GM12878 (cell line): ENCODE data around the gene TCF25. TPM values are rescaled to one million over a fixed set of nuclear protein-coding genes. Genes with fewer than 3 reads are reported as not detected.

ENCODE experiments used
- ASH2L ChIP-seq: fragments of 300-600, 200-600 bp; sonication (generic); IDR thresholded peaks from 2 replicates; pipeline ENCODE4 v1.6.1; 2017; ENCODE audit warnings: low read depth, mild to moderate bottlenecking, borderline replicate concordance
- ATF2 ChIP-seq: IDR thresholded peaks from 2 replicates; pipeline ENCODE4 v1.6.1; 2012; ENCODE audit warnings: low read length, inconsistent platforms
- BCL11A ChIP-seq: IDR thresholded peaks from 2 replicates; pipeline ENCODE4 v1.6.1; 2011; ENCODE audit warnings: low read depth, low read length
- BHLHE40 ChIP-seq, 2 experiments: fragments of 450-650 bp in 1 of 2; IDR thresholded peaks; 2 replicates each; pipeline ENCODE4 v1.6.1; 2011 to 2017; ENCODE audit warnings: low read depth in 2 of 2, borderline replicate concordance in 1 of 2, improper control_type of control experiment in 1 of 2, low read length in 1 of 2, mild to moderate bottlenecking in 1 of 2
- CBFB ChIP-seq: IDR thresholded peaks from 2 replicates; pipeline ENCODE4 v1.6.1; 2016; ENCODE audit warnings: antibody characterized with exemption, low read depth
- EED ChIP-seq: sonication (generic); IDR thresholded peaks from 2 replicates; pipeline ENCODE4 v1.6.1; 2016; ENCODE audit warnings: antibody characterized with exemption, low read depth
- MXI1 ChIP-seq: fragments of 150-350 bp; IDR thresholded peaks from 2 replicates; pipeline ENCODE4 v1.6.1; 2011; ENCODE audit warnings: low read depth, mild to moderate bottlenecking, inconsistent platforms, low read length, improper control_type of control experiment
- NKRF ChIP-seq: fragments of 450-650 bp; conservative IDR thresholded peaks from 2 replicates; pipeline ENCODE4 v1.6.1; 2017; ENCODE audit warnings: mild to moderate bottlenecking, moderate library complexity
- POLR2AphosphoS2 ChIP-seq: IDR thresholded peaks from 2 replicates; pipeline ENCODE4 v1.6.1; 2011; ENCODE audit warnings: low read depth, mild to moderate bottlenecking, low read length, improper control_type of control experiment, moderate library complexity
- POU2F2 ChIP-seq: IDR thresholded peaks from 3 replicates; pipeline ENCODE4 v1.6.1; 2011; ENCODE audit warnings: low read depth, mild to moderate bottlenecking, low read length, borderline replicate concordance
- STAT1 ChIP-seq: fragments of 450-650 bp; conservative IDR thresholded peaks from 2 replicates; pipeline ENCODE4 v1.6.1; 2014; ENCODE audit warnings: antibody characterized with exemption, mild to moderate bottlenecking
- ZBED1 ChIP-seq: IDR thresholded peaks from 2 replicates; pipeline ENCODE4 v1.6.1; 2016; ENCODE audit warnings: borderline replicate concordance
- ZBTB40 ChIP-seq: fragments of 450-650 bp; IDR thresholded peaks from 2 replicates; pipeline ENCODE4 v1.6.1; 2016; ENCODE audit warnings: mild to moderate bottlenecking, moderate library complexity, borderline replicate concordance
- ZNF687 ChIP-seq: fragments of 450-650 bp; IDR thresholded peaks from 2 replicates; pipeline ENCODE4 v1.6.1; 2017; ENCODE audit warnings: mild to moderate bottlenecking, moderate library complexity
- polyA plus RNA-seq, 11 experiments: library from polyadenylated mRNA; depleted of rRNA in 4 of 11; unstranded in 6 of 11; stranded (reverse) in 5 of 11; fragments of >200 nt; fragmentation: Nextera tagmentation in 4 of 11; fragmentation: Illumina TruSeq in 1 of 11; extraction: Ambion mirVana in 4 of 11; extraction: Trizol in 1 of 11; gene quantifications; 1 replicate in 1 of 11; 2 replicates in 10 of 11; pipeline versions ENCODE4 v1.2.1 to v1.2.3, GENCODE V29; 2011 to 2016; ENCODE audit warnings: inconsistent platforms in 2 of 11, missing spikeins in 2 of 11, low read depth in 1 of 11
- total RNA-seq, 4 experiments: library from RNA; depleted of rRNA in 3 of 4; stranded (reverse); fragments of >200 nt in 3 of 4; fragmentation: Illumina TruSeq in 1 of 4; extraction: Trizol in 1 of 4; gene quantifications; 2 replicates each; pipeline versions ENCODE4 v1.2.1 to v1.2.3, GENCODE V29; 2013 to 2021
- TF ChIP-seq, protein P1 (sequence below): IDR thresholded peaks from 2 replicates; pipeline ENCODE4 v1.6.1; 2012; ENCODE audit warnings: low read depth, low read length, improper control_type of control experiment
- TF ChIP-seq, protein P2 (sequence below): IDR thresholded peaks from 2 replicates; pipeline ENCODE4 v1.6.1; 2012; ENCODE audit warnings: low read depth, low read length, improper control_type of control experiment

TCF25 gene
- total and polyA plus RNA-seq, 10 of the 15 experiments (the other 5 are each of a cell fraction or from before 2014, with no cell fraction given) = 8.4 to 130 (median 89.4) TPM

DNA sequence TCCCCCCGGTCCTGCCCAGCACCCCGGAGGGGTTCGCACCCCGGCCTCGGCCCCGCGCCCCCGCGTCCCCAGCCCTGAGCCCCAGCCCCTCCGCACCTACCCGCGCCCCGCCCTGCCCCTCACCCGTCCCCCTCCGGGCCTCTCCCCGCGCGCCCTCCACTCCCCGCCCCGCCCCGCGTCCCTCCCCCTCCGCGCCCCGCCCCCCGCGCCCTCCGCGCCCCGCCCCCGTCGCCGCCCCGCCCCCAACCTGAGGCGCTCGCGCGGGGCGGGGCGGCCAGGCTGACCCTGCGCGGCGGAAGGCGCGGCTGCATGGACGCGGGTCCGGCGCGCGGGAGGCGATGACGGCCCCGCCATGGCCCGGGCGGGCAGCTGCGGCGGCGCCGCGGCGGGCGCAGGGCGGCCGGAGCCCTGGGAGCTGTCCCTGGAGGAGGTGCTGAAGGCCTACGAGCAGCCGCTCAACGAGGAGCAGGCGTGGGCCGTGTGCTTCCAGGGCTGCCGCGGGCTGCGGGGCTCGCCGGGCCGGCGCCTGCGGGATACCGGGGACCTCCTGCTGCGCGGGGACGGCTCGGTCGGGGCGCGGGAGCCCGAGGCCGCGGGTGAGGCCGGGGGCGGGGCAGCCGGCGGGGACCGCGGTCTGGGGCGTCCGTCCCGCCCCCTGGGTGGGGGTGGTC lies 45.1 kb upstream of the TCF25 start, which contains the start of gene SPIRE2 (continued):
- TF ChIP-seq ZBTB40 = no peak
- TF ChIP-seq EED = no peak
- peak in 1 of 2 experiments; percentile 58; a peak in 2 of 4 replicates for TF ChIP-seq BHLHE40 (IDR thresholded peaks at IDR 0.05; ENCODE audit: borderline replicate concordance in 1 of 2, low read depth in 2 of 2, low read length in 1 of 2)
- no peak for TF ChIP-seq STAT1
- TF ChIP-seq ASH2L = no peak
- TF ChIP-seq MXI1 = peak; percentile 88
- peak; percentile 72; the same call in 1 of the 2 replicates for TF ChIP-seq NKRF
- TF ChIP-seq POLR2AphosphoS2 = no peak
- TF ChIP-seq BCL11A = no peak
- TF ChIP-seq POU2F2 = no peak
- TF ChIP-seq ZNF687 = no peak
- TF ChIP-seq ATF2 = no peak
- TF ChIP-seq CBFB = no peak
- TF ChIP-seq ZBED1 = no peak
- TF ChIP-seq, protein P1, sequence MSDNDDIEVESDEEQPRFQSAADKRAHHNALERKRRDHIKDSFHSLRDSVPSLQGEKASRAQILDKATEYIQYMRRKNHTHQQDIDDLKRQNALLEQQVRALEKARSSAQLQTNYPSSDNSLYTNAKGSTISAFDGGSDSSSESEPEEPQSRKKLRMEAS = no peak
- TF ChIP-seq, protein P2, sequence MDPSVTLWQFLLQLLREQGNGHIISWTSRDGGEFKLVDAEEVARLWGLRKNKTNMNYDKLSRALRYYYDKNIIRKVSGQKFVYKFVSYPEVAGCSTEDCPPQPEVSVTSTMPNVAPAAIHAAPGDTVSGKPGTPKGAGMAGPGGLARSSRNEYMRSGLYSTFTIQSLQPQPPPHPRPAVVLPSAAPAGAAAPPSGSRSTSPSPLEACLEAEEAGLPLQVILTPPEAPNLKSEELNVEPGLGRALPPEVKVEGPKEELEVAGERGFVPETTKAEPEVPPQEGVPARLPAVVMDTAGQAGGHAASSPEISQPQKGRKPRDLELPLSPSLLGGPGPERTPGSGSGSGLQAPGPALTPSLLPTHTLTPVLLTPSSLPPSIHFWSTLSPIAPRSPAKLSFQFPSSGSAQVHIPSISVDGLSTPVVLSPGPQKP = no peak
